NCI-H2171 treated with DMSO at 0.1 percent for 48 hours (cell line): ENCODE data around the gene CNTROB.
"Not testable (repeated sequence)": the region's sequence is repeated elsewhere in the genome, so short reads cannot be mapped to it uniquely, and the experiment has no call there.

Source experiments
- DNase-seq: peaks from one replicate; lab custom pipeline; 2025; lab: John Stamatoyannopoulos, UW

The CNTROB gene

DNA sequence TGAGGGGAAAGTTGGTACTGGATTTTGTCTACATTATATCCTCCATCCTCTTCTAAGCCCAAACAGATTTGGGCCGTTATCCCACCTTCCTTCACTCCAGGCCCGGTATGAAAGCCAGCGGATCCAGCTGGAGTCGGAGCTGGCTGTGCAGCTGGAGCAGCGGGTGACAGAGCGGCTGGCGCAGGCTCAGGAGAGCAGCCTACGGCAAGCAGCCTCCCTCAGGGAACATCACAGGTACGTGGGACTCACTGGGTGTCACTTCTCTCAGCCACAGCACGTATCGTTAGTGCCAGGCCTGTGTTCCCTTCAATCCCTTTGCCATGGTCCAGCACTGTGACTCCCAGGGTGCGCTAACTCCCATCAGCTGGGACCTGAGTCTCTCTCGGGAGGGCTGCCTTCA, 11.3 kb downstream of the CNTROB start:
- DNase-seq, result no peak

DNA sequence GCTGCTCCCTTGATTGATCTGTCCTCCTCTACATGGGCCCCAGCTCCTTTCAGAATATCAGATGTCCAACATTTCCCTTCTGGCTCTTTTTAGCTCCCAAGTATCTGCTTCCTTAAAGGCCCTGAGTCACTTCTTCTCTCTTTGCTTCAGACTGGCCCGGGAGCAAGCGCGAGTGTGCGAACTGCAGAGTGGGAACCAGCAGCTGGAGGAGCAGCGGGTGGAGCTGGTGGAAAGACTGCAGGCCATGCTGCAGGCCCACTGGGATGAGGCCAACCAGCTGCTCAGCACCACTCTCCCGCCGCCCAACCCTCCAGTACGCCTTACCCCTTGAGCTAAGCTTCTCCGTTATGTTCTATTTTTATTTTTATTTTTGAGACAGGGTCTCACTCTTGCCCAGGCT, 12.3 kb downstream of the CNTROB start:
- DNase-seq, result no peak

DNA sequence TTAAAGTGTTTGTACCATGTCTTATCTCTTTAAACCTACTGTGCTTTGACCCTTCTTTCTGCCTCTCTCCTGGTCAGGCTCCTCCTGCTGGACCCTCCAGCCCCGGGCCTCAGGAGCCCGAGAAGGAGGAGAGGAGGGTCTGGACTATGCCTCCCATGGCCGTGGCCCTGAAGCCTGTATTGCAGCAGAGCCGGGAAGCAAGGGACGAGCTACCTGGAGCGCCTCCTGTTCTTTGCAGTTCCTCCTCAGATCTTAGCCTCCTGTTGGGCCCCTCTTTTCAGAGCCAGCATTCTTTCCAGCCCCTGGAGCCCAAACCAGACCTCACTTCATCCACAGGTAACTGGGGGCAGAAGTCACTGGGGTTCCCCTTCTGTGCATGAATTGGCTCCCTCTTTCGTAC, 13.6 kb downstream of the CNTROB start:
- DNase-seq, result no peak

DNA sequence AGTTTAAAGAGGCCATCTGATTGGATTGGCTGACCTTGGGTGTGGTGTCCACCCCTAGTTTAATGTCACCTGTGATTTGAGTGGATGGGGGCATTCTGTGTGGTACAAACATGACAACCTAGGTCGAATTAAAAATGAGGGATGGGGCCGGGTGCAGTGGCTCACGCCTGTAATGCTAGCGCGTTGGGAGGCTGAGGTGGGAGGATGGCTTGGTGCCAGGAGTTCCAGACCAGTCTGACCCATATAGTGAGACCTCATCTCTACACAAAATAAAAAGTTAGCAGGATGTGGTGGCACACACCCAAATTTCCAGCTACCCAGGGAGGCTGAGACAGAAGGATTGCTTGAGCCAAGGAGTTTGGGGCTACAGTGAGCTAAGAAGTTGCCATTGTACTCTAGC, 14.4 kb downstream of the CNTROB start:
- no peak for DNase-seq

DNA sequence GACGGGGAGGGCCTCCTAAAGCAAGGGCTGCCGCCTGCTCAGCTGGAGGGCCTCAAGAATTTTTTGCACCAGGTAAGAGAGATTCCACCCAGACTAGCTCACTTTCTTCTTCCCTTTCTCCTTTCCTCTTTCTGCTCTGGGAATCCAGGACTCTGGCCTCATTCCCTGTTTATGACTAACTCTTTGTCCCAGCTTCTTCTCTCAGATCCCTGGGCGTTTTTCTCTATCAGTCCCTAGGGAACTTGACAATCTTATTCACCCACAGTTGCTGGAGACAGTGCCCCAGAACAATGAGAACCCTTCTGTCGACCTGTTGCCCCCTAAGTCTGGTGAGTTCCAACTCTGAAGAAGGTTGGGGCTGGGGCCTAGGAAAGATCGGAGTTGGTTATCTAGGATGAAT, 15.6 kb downstream of the CNTROB start:
- no peak for DNase-seq

DNA sequence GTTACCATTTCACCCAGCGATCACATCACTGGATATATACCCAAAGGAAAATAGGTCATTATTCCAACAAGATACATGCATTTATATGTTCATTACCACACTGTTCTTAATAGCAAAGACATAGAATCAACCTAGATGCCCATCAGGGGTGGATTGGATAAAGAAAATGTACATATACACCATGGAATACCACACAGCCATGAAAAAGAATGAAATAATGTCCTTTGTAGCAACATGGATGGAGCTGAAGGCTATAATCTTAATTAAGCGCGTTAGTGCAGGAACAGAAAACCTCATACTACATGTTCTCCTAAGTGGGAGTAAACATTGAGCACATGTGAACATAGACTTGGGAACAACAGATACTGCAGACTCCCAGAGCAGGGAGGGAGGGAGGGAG, 18.6 kb downstream of the CNTROB start:
- DNase-seq, result no peak

DNA sequence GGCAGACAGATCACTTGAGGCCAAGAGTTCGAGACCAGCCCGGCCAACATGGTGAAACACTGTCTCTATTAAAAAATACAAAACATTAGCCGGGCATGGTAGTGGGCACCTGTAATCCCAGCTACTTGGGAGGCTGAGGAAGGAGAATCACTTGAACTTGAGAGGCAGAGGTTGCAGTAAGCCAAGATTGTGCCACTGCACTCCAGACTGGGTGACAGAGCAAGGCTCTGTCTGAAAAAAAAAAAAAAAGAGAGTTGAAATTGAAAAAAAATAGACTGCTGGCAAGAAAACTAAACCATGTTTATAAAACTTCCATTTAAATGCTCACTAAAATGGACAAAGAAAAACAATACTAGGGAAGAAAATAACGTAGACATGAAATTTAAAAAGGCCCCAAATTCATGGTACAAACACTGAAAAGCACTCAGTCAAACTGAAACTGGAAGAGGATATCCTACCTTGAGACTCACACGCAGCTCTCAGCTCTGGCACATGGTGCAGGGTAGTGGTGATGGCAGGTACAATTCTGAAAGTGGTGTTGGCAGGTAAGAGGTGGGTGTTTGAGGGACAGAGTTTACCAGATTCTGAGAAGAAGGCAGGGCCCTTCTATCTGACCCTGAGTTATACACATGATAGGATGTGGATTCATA, 19.3 kb downstream of the CNTROB start:
- DNase-seq, result no peak

DNA sequence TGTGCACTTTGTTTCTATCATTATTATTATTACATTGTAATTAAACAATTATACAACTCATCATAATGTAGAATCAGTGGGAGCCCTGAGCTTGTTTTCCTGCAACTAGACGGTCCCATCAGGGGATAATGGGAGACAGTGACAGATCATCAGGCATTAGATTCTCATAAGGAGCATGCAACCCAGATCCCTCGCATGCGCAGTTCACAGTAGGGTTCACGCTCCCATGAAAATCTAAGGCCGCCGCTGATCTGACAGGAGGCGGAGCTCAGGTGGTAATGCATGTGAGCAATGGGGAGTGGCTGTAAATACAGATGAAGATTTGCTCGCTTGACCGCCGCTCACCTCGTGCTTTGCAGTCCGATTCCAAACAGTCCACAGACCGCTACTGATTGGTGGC, 21.3 kb downstream of the CNTROB start:
- not testable (repeated sequence) for DNase-seq

DNA sequence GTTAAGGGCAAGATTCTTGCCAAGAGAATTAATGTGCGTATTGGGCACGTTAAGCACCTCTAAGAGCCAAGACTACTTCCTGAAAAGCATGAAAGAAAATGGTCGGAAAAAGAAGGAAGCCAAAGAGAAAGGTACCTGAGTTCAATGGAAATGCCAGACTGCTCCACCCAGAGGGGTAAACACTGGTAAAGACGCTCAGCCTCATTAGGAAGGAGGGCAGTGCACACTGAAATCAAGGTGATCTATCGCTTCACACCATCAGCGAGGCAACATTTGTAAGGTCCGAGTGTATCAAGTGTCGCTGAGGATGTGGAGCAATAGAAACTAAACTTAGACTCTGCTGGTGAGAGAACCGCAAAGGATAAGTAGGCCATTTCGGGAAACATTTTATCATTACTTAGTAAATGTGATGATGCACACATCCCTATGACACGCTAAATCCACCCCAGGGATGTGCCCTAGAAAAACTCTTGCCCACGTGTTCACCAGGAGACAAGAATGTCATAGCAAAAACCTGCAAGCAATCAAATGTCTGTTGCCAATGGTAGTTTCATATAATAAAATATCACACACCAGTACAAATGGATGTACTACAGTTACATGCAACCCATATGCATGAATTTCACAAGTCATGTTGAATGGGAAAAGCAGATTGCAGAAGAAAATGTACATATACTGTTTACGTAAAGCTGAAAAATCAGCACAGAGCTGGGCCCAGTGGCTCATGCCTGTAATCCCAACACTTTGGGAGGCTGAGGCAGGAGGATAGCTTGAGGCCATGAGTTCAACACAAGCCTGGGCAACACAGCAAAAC, 23.6 kb downstream of the CNTROB start:
- DNase-seq, result no peak

DNA sequence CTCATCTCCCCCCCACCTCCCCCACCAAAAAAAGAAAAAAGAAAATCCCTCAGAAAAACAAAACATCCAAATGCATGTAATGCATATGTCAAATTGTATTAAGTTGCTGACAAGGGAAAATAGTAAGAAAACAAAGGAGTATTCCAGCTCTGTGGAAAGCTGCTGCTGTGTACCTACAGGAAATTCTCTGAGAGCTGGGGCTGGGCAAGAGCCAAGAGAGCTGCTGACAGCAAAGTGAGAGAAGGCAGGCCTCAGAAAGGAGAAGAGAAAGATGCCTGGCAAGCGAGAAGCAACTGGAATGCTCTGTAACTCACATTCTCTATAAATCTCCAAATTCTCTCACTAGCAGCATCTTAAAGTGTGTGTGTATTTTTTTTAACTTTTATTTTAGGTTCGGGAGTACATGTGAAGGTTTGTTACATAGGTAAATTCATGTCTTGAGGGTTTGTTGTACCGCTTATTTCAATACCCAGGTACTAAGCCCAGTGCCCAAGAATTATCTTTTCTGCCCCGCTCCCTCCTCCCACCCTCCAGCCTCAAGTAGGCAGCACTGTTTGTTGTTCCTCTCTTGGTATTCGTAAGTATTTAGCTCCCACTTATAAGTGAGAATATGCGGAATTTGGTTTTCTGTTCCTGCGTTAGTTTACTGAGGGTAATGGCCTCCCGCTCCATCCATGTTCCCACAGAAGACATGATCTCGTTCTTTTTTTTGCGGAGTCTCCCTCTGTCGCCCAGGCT, 24.4 kb downstream of the CNTROB start:
- DNase-seq, result no peak

DNA sequence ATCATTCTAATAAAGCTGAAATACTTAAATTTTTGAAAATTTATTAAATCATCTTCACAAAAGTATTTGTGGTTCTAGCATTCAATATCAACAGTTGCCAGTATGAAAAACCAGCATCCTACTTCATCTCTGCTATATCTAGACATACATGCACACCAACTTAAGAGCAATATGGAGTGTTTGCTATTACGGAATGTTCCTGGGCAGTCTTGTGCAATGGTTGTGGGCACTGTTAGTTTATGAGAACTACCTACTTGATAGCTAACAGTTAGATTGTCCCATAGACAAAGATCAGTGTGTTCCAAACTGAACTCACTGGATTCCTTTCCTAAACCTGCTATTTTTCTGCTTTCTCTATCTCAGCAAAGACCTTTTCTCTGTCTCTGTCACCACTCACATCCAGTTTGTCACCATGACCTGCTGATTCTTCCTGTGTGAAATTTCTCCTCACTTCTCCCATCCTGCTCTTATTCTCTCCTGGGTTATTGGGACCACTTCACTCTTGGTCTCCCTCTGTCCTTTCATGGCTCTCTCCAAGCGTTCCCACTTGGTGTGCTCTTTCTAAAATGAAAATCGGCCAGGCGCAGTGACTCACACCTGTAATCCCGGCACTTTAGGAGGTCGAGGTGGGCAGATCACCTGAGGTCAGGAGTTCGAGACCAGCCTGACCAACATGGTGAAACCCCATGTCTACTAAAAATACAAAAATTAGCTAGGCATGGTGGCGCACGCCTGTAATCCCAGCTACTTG, 27.7 kb downstream of the CNTROB start:
- no peak for DNase-seq

DNA sequence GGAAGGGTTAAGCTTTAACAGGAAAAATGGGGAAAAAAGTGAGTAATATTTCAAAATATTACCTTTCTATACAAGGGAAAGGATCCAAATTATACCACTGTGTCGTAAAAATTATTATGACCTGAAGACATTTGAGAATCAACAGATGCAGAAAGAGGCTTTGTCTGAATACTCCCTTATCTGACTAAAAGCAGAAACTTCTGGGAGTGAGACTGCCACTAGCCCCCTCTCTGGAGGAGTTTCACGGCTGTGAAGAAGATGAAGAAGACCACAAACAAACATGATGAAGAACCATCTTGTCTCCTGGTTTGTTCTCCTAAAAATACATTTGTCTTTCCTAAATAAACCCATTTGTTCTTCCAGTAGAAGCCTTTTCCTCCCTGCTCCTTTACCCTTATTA, 29.4 kb downstream of the CNTROB start:
- no peak for DNase-seq

DNA sequence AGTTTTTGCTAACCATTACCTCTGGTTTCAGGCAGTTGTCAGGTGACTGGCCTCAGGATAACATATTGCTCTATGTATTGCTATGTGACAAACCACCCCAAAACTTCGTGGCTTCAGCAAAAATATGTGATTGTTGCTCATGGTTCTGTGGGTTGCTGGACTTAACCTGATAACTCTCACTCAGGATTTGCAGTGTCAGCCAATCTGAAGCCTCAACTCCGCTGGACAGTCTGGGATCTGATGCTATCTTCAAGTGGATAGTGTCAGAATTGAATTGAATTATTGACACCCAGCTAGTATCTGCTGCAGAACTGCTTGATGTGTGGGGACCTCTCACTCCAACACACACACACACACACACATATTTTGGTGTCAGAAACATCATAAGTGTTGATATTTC, 35.7 kb downstream of the CNTROB start:
- no peak for DNase-seq

DNA sequence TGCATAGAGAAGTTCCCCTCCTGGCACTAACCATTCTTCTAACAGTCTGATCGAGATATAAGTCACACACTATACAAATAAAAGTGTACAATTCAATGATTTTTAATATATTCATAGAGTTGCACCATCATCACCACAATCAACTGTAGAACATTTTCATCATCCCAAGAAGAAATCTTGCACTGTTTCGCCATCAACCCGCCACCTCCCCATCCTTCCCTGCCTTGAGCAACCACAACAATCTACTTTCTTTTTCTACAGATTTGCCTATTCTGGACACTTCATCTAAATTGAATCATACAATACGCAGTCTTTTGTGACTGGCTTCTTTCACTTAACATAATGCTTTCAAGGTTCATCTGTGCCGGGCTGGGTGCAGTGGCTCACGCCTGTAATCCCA, 37.4 kb downstream of the CNTROB start:
- DNase-seq, result no peak

DNA sequence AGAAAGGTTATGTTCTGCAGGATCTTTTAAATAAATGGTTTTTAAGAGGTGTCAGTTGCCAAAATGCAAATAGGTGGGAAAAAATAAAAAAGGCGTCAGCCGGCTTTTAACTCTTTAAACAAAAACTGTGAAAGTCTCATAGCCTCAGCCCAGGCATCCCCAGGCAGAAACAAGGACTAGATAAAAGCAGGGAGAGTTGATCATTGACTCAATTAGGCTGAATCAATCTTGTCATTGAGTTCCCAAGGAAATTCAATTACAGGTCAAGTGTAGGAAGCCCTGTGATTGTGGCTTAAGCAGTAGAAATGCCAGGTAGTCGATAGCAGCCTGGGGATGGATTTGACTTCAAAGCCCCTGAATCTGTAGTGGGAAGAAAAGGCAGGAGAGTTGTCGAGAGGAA, 39.6 kb downstream of the CNTROB start:
- DNase-seq, result no peak

DNA sequence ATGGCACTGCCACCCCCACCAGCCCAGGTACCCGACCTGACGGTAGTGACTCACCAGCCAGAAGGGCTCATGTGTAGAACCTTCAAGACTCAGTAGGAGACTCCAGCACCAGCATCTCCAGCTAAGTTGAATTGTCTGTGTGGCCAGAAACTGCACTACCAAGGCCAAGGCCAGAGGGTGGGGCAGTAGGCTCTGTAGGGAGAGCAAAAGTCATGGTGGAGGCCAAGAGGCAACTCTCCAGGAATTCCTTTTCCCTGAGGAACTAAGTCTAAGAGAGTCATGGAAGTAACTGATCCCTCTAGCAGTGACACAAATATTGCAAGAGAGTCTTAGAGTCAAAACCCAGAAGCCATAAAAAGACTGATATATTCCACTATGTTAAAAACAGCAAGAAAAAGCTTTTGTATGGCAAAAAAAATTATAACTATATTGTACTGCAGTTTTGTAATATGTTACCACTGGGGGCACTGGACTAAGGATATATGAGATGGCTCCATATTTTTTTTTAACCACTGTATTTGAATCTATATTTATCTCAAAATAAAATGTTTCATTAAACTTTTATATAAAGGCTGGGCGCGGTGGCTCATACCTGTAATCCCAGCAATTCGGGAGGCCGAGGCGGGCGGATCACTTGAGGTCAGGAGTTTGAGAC, 40.3 kb downstream of the CNTROB start:
- no peak for DNase-seq

DNA sequence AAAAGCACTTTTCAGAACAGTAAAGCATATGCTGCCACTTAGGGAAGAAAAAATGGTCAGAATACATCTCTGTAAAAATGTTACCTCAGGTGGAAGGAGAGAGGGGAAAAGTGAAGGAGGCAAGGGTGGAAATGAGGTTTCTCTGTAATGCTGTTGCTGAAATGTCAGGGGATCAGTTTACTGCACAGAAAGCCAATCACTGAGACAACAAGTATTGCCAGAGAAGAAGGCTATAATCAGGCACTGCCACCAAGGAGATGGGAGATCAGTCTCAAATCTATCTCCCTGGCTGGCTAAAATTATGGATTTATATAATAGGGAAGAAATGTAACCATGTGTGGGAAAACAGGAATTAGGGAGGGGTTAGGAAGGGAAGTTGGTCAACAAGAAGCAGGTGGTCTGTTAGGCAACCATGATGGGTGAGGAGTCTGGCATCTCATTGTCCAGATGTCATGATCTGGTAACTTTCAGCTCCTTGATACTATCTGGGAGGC, 42.7 kb downstream of the CNTROB start:
- DNase-seq, result no peak

DNA sequence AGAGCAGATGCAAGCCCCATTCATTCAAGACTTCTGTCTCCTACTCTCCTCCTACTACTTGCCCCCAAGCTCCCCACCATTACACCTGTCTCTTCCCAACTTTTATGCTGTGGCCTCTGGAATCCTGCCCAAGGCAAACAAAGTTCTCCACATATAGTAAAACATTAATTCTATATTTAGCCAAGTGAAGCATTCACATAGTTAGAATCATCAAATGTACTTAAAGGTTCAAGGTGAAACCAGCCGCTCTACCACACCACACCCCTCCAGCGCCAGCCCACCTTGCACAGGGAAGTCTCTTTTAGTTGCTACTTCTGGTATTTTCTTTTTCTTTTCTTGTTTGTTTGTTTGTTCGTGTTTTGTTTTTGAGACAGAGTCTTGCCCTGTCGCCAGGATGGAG, 45.0 kb downstream of the CNTROB start:
- no peak for DNase-seq

DNA sequence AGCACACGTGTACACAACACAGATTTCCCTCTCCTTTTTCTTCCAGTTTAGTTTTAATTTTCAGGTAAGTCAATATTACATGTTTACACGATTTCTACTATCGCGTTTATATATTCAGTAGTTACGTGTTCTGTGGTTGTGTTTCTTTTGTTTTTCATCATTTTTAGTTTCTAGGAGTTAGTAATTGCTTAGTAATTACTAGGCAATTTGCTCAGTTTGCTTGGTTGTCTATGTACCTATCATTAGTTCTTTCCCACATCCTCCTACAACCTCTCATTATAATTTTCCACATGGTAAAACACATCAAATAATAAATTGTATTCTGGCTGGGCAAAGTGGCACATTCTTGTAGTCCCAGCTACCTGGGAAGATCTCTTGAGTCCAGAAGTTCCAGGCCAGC, 45.8 kb downstream of the CNTROB start:
- DNase-seq, result no peak

DNA sequence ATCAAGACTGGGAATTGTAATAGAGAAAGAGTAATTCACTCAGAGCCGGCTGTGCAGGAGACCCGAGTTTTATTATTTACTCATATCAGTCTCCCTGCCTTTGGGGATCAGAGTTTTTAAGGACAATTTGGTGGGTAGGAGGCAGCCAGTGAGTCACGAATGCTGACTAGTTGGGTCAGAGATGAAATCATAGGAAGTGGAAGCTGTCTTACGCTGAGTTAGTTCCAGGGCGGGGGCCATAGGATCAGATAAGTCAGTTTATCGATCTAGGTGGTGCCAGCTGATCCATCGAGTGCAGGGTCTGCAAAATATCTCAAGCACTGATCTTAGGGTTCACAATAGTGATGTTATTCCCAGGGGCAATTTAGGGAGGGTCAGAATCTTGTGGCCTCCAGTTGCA, 50.2 kb downstream of the CNTROB start:
- no peak for DNase-seq

DNA sequence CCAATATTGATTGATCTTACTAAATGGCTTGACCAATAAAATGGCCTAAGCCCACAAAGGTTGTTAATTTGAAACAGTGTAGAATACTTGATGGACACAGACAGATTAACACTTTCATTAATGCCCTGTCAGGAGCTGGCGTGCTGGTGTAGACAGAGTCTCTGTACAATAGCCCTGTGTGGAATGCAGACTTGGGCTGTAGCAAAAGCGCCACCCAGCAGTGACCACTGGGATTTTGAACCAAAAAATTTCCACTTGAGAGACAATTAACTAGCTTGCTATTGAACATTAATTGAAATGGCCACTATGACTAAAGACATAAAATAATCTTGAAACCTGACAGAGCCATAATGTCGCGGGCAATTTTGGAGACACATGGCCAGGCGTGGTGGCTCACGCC, 50.7 kb downstream of the CNTROB start:
- no peak for DNase-seq

DNA sequence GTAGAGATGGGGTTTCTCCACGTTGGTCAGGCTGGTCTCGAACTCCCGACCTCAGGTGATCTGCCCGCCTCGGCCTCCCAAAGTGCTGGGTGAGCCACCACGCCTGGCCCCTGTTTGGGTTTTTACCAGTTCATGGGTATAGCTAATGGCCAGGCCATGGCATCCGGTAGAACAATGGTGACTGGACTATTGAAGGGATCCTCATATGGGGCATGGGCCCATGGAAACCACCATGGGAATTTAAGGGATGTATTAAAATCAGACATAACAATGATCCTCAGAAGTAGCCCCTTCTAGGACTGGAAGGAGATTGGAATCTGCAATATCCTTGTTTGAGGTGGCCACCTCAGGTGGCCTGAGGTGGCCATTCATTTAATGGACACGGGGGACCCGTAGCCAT, 52.9 kb downstream of the CNTROB start:
- DNase-seq, result no peak
